GM12872 (cell line): ENCODE measurements around the gene MEOX1.
A peak's percentile ranks its signal among the peaks of the same experiment; 100 is the strongest.

ENCODE experiments used
- CTCF ChIP-seq: IDR thresholded peaks from 3 replicates; pipeline ENCODE4 v1.5.1; 2011; ENCODE audit warnings: low read depth, mild to moderate bottlenecking, low read length, moderate library complexity; ENCODE audit not compliant: insufficient read depth

MEOX1 gene

DNA sequence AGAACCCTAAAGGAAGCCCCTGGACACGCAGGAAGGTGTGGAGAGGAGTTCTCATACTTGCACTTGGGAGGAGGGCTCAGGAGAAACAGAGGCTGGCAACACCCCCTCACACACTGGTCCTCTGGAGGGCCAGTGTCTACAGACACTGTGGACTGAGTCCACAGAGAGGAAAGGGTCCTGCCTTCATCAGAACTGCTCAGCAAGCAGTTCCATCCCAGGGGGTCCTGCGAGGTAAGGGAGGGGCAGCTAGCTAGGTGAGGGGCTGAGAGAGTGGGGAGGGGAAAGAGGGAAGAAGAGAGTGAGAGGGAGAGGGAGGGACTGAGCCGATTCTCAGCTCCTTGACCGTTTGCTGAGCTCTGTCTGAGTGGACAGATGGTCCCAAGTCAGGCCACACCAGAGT lies 17.7 kb upstream of the MEOX1 start:
- no peak for TF ChIP-seq CTCF

DNA sequence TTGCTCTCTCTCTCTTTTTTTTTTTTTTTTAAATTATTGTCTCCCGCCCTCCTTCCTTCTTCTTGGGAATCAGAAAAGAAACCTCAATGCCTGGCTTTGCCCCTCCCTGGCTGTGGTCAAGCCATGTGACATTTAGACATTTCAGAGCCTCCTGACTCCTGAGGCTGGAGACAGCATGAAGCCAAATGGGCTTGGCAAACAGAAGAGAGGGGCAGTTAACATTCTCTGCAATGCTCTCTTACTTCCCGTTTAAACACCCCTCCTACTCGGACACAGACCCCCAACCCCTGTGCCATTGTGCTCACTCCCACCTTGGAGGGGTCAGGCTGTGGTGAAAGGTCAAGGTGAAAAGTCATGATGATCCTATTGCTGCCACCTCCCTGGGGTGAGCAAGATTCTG lies 14.7 kb upstream of the MEOX1 start:
- no peak for TF ChIP-seq CTCF

- no peak for TF ChIP-seq CTCF
These were observed 12.7 kb upstream of the MEOX1 start for GRCh38 chr17:43674394-43674793.

- peak; percentile 96 for TF ChIP-seq CTCF
These were observed 12.0 kb upstream of the MEOX1 start for GRCh38 chr17:43673516-43674323.

- no peak for TF ChIP-seq CTCF
These were observed 10.2 kb upstream of the MEOX1 start for GRCh38 chr17:43671755-43672519.

DNA sequence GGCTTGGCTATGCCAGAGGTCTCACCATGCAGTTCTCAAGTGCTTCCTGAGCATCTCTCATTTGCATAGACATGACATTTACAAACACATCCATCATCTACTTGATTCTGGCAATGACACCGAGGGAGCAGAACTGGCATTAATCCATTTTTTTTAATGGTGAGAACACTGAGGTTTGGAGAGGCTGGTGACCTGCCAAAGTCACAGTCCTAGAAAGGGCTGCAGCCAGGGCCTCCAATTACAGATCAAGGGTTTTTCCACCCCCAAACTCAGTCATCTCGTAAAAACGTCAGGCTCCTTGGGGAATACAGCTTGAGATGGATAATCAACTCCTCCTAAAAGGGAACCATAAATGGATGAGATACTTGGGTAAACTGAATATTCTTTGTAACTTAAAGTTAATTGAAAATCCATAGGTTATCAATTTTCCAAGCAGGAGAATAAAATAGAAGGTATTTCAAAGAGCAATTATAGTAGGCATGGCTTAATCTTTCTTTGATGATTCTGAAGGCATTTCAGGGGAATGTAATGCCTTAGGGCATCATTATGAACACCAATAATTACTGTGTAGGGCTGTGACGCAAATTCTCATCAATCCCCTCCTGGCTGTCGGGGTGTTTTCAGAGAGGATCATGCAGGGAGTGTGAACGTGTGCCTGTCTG lies 9.4 kb upstream of the MEOX1 start:
- no peak for TF ChIP-seq CTCF

- TF ChIP-seq CTCF, result no peak
These were observed 8.9 kb upstream of the MEOX1 start for GRCh38 chr17:43670645-43671030.
